ENCODE results near the gene LHPP. TPM values are rescaled to one million over a fixed set of nuclear protein-coding genes. Genes with fewer than 3 reads are reported as not detected.

Gene LHPP
- total RNA-seq, 2 donors from 2014 or later = 4.9 to 9.9 TPM

- WGBS, 2 donors = 91 to 92% methylated on average over 4 to 16 of the region's 16 CpGs
- TF ChIP-seq CTCF (IDR thresholded peaks at IDR 0.05) = no peak
- no peak for TF ChIP-seq POLR2A (IDR thresholded peaks at IDR 0.05)
- no peaks in the 10 kb centered on the region for H3K9me3 ChIP-seq
- H3K36me3 ChIP-seq (replicated peaks in 1 of 2; ENCODE audit: insufficient read depth in 1 of 2, low read depth in 2 of 2) = no peaks in the 10 kb centered on the region
- ATAC-seq (no peak), DNase-seq (no peak)
- H3K4me3 ChIP-seq = no peak overlapping the region
- intact Hi-C loops (cut with DNase I) = loop anchor here (10.0 kb wide), 1 partner anchor 110 kb away; no protein-coding TSS in a partner anchor
- H3K4me1 ChIP-seq = peaks cover 27% of the 10 kb centered on the region
- H3K27ac ChIP-seq = no peak overlapping the region
- H3K27me3 ChIP-seq = no peaks in the 10 kb centered on the region
These were observed 163.3 kb downstream of the LHPP start for GRCh38 chr10:124624895-124625294.

- WGBS, 2 donors = 88 to 95% methylated on average over 15 to 23 of the region's 23 CpGs
- ATAC-seq (no peak), DNase-seq (no peak)
- Histone ChIP-seq H3K4me1 (peaks cover 27% of the 10 kb centered on the region), H3K36me3 (replicated peaks in 1 of 2; ENCODE audit: insufficient read depth in 1 of 2, low read depth in 2 of 2) (no peaks in the 10 kb centered on the region), H3K27me3 (no peaks in the 10 kb centered on the region), H3K27ac (no peak overlapping the region), H3K9me3 (no peaks in the 10 kb centered on the region), H3K4me3 (no peak overlapping the region)
- TF ChIP-seq CTCF (IDR thresholded peaks at IDR 0.05) = no peak
- TF ChIP-seq POLR2A (IDR thresholded peaks at IDR 0.05) = no peak
- intact Hi-C loops (cut with DNase I) = loop anchor here (10.0 kb wide), 1 partner anchor 109 kb away; no protein-coding TSS in a partner anchor
These were observed 164.2 kb downstream of the LHPP start for GRCh38 chr10:124625831-124626238.

- peak in 1 of 4 donors; percentile 43 for DNase-seq
- WGBS, 2 donors = 50 to 68% methylated on average over 5 to 13 of the region's 13 CpGs
- Histone ChIP-seq H3K27me3 (no peaks in the 10 kb centered on the region), H3K9me3 (no peaks in the 10 kb centered on the region), H3K36me3 (replicated peaks in 1 of 2; ENCODE audit: insufficient read depth in 1 of 2, low read depth in 2 of 2) (no peaks in the 10 kb centered on the region), H3K4me1 (peaks cover 27% of the 10 kb centered on the region), H3K27ac (no peak overlapping the region), H3K4me3 (no peak overlapping the region)
- no peak for TF ChIP-seq POLR2A (IDR thresholded peaks at IDR 0.05)
- no peak for TF ChIP-seq CTCF (IDR thresholded peaks at IDR 0.05)
- ATAC-seq = peak; percentile 46
- intact Hi-C loops (cut with DNase I) = loop anchor here (10.0 kb wide), 1 partner anchor 108 kb away; no protein-coding TSS in a partner anchor
These were observed 165.2 kb downstream of the LHPP start for GRCh38 chr10:124626759-124627380.

- intact Hi-C loops (cut with DNase I) = loop anchor here (10.0 kb wide), 1 partner anchor 107 kb away; no protein-coding TSS in a partner anchor
- Histone ChIP-seq H3K4me3 (no peak overlapping the region), H3K27me3 (no peaks in the 10 kb centered on the region), H3K27ac (no peak overlapping the region), H3K36me3 (replicated peaks in 1 of 2; ENCODE audit: insufficient read depth in 1 of 2, low read depth in 2 of 2) (no peaks in the 10 kb centered on the region), H3K4me1 (peaks cover 27% of the 10 kb centered on the region), H3K9me3 (no peaks in the 10 kb centered on the region)
- no peak for TF ChIP-seq POLR2A (IDR thresholded peaks at IDR 0.05)
- no peak for TF ChIP-seq CTCF (IDR thresholded peaks at IDR 0.05)
- 68 to 80% methylated on average over 11 to 12 of the region's 12 CpGs for WGBS, 2 donors
- ATAC-seq = no peak
- DNase-seq = no peak
These were observed 166.4 kb downstream of the LHPP start for GRCh38 chr10:124627866-124628675.
